ENCODE results near the gene PYGB.

Gene PYGB

GRCh38 chr20:25315418-25316210, 67.7 kb downstream of the PYGB start:
- no peak for TF ChIP-seq REST (IDR thresholded peaks at IDR 0.05; ENCODE audit: insufficient read depth in 1 of 2, low read depth in 2 of 2, low read length in 2 of 2)
- TF ChIP-seq SIN3A (IDR thresholded peaks at IDR 0.05; ENCODE audit: borderline replicate concordance, insufficient read depth, low read length), result no peak
- TF ChIP-seq POLR2AphosphoS5 (IDR thresholded peaks at IDR 0.05; ENCODE audit: low read depth, low read length), result no peak

- no peak for TF ChIP-seq TAF1 (IDR thresholded peaks at IDR 0.05; ENCODE audit: borderline replicate concordance, insufficient read depth, low read length)
- no peak for TF ChIP-seq POLR2AphosphoS5 (IDR thresholded peaks at IDR 0.05; ENCODE audit: low read depth, low read length)
- no peak for TF ChIP-seq SIN3A (IDR thresholded peaks at IDR 0.05; ENCODE audit: borderline replicate concordance, insufficient read depth, low read length)
- TF ChIP-seq REST (IDR thresholded peaks at IDR 0.05; ENCODE audit: insufficient read depth in 1 of 2, low read depth in 2 of 2, low read length in 2 of 2), result no peak
- TF ChIP-seq FOXP2 (optimal IDR thresholded peaks at IDR 0.05; ENCODE audit: borderline replicate concordance, extremely low read depth, extremely low read length, insufficient read depth), result no peak
These were observed 68.8 kb downstream of the PYGB start for GRCh38 chr20:25316506-25317190.

- TF ChIP-seq SIN3A (IDR thresholded peaks at IDR 0.05; ENCODE audit: borderline replicate concordance, insufficient read depth, low read length) (no peak), POLR2AphosphoS5 (IDR thresholded peaks at IDR 0.05; ENCODE audit: low read depth, low read length) (no peak), TAF1 (IDR thresholded peaks at IDR 0.05; ENCODE audit: borderline replicate concordance, insufficient read depth, low read length) (no peak), FOXP2 (optimal IDR thresholded peaks at IDR 0.05; ENCODE audit: borderline replicate concordance, extremely low read depth, extremely low read length, insufficient read depth) (no peak), REST (IDR thresholded peaks at IDR 0.05; ENCODE audit: insufficient read depth in 1 of 2, low read depth in 2 of 2, low read length in 2 of 2) (no peak)
These were observed 69.6 kb downstream of the PYGB start for GRCh38 chr20:25317351-25318075.

- TF ChIP-seq REST (IDR thresholded peaks at IDR 0.05; ENCODE audit: insufficient read depth in 1 of 2, low read depth in 2 of 2, low read length in 2 of 2) (no peak), SIN3A (IDR thresholded peaks at IDR 0.05; ENCODE audit: borderline replicate concordance, insufficient read depth, low read length) (no peak), TAF1 (IDR thresholded peaks at IDR 0.05; ENCODE audit: borderline replicate concordance, insufficient read depth, low read length) (no peak), FOXP2 (optimal IDR thresholded peaks at IDR 0.05; ENCODE audit: borderline replicate concordance, extremely low read depth, extremely low read length, insufficient read depth) (no peak), POLR2AphosphoS5 (IDR thresholded peaks at IDR 0.05; ENCODE audit: low read depth, low read length) (no peak)
These were observed 70.8 kb downstream of the PYGB start for GRCh38 chr20:25318471-25319240.

Measured in PFSK-1 (cell line).